GM19463 (cell line): ENCODE data around the gene RAE1.
"Not testable (repeated sequence)": the region's sequence is repeated elsewhere in the genome, so short reads cannot be mapped to it uniquely, and the experiment has no call there.

Experiments used
- ATAC-seq: cut with Tn5 transposase; IDR thresholded peaks from one replicate; pipeline ENCODE4 v1.9.1; 2021; ENCODE audit warnings: mild to moderate bottlenecking, moderate library complexity; ENCODE audit not compliant: unreplicated experiment

The RAE1 gene

GRCh38 chr20:57412347-57413029 lies 61.4 kb downstream of the RAE1 start:
- ATAC-seq, result no peak

DNA sequence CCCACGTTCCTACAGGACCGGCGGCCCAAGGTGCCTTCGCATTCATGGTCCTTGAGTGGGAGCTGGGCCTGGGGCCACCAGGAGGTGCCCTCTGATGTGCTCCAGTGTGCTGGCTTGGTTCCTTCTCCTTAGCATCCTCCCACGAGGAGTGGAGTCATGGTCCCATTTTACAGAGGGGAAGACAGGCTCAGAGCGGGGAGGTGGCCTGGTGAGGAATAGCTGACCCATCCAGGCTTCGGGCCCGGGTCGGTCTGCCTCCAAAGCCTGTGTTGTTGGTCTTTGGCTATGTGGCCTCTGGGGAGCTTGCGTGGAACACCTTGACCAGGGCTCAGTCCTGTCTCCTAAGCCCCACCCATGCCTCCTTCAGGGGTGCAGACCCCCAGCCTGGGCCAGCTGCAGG lies 62.9 kb downstream of the RAE1 start:
- no peak for ATAC-seq

DNA sequence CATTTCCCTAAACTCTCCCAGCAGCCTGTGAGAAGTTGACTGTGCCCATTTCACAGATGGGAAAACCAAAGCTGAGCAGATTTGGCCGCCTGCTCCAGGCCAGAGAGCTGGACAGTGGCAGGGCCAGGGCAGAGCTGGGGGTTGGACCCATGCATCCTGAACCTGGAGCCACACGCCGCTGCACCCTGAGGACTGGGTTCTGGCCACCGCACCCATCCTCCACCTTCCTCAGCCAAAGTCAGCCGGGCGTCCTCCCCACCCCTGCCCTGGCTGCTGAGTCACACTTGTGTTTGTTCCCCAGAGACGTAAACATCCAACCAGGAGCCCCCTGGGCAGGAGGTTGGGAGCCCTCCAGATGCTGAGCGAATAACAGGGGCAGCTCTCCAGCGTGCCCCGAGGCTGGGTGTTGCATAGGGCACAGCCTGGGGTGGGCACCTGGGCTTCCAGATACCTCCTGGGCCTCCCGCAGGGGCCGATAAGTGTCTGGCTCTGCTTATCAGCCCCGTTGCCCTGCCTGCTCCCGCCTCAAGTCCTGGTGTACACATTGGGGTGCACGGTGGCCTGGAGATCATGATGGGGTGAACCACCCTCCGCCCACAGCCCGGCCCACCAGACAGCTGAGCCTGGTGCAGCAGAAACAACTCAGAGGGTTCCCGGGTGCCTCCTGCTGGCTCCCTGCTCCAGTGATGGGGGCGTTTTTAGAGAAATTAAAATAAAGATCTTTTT lies 64.0 kb downstream of the RAE1 start:
- no peak for ATAC-seq

DNA sequence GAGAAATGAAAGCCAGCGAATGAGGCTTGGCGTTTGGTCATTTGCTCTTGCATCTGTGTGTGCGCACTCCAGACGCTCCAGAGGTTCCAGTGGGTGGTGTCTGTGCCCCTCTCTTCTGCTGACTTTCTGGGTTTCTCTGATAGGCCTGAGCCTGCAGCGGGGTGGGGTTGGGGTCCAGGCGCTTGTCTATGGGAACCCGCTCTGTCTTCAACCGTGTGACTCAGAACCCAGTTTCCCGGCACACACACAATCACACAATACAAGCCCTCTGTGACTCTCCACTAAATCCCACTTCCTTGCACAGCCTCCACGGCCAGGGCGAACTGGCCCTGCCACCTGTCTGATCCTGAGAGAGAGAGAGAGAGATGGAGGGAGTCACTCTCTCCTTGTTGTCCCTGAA lies 64.7 kb downstream of the RAE1 start:
- no peak for ATAC-seq

DNA sequence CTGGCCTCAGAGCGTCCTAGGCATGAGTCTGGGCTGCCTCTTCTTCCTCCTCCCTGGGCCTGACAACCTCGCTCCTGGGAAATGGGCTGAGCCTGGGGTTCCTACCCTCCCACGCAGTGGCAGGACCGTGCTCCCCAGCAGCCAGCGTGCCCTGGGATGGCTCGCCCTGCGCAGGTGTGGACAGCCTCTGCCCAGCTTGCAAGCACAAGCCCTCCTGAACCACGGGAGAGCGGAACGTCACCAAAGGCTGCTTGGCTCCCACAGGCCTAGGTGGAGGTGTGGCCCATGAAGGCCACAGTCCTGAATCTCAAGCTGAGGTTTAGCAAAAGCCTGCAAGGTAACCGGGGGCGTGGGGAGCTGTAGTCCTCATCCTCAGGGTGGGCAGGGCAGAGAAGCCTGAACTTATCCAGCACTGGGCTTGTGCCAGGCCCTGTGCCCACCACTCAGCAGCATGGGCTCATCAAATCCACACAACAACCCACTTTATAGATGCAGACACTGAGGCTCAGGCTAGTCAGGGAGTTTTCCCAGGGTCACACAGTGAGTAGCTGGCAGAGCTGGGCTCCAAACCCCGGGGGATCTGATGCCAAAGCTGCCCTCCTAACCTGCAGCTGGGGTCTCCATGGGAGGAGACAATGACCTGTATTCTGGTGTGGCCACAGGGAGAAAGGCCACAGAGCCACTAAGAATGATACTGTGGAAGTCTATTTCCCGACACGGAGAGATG lies 65.4 kb downstream of the RAE1 start:
- ATAC-seq, result no peak

GRCh38 chr20:57417051-57417689 lies 66.1 kb downstream of the RAE1 start:
- ATAC-seq, result no peak

DNA sequence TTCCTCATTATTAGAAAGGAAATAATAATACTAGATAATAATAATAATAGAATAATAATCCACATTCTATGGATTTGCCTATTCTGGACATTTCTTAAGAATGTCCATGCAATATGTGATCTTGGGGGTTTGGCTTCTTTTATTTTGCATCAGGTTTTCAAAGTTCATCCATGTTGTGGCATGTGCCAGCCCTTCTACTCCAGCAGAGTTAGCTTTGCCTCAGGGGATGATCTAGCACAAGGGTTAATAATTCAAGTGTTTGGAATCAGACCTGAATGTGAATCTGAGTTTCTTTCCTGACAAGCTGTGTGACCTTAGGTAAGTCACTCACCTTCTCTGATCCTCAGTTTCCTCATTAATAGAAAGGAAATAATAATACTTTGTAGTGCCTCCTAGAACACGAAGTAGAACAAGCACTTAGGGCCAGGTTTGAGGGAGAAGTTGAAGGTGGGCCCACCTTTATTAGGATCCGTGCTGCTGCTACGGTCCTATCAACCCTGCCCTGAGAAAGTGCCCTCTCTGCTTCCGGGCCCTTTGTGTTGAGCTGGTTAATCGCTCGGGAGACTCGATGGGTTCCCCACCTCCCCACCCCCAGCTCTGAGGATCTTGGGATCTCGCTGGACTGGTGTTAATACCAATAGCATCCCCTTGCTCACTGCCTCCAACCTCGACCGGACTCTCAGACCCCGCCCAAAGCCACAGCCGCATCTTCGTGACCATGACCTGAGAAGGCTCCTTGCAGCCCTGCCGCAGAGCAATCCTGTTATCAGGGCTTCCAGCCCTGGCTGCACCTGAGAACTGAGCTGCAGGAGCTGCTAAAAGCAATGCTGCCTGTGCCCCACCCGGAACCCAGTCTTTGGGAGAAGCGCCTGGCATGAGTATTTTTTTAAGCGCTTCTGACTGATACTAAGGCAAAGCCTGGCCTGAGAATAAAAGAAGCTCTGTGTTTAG lies 67.0 kb downstream of the RAE1 start:
- ATAC-seq, result no peak

GRCh38 chr20:57419479-57419878 lies 68.4 kb downstream of the RAE1 start:
- ATAC-seq, result not testable (repeated sequence)

- ATAC-seq, result no peak
Observed at GRCh38 chr20:57420571-57421252, 69.7 kb downstream of the RAE1 start.

- ATAC-seq, result no peak
Observed at GRCh38 chr20:57421253-57422220, 70.5 kb downstream of the RAE1 start.

- no peak for ATAC-seq
Observed at GRCh38 chr20:57422254-57422653, 71.2 kb downstream of the RAE1 start.

DNA sequence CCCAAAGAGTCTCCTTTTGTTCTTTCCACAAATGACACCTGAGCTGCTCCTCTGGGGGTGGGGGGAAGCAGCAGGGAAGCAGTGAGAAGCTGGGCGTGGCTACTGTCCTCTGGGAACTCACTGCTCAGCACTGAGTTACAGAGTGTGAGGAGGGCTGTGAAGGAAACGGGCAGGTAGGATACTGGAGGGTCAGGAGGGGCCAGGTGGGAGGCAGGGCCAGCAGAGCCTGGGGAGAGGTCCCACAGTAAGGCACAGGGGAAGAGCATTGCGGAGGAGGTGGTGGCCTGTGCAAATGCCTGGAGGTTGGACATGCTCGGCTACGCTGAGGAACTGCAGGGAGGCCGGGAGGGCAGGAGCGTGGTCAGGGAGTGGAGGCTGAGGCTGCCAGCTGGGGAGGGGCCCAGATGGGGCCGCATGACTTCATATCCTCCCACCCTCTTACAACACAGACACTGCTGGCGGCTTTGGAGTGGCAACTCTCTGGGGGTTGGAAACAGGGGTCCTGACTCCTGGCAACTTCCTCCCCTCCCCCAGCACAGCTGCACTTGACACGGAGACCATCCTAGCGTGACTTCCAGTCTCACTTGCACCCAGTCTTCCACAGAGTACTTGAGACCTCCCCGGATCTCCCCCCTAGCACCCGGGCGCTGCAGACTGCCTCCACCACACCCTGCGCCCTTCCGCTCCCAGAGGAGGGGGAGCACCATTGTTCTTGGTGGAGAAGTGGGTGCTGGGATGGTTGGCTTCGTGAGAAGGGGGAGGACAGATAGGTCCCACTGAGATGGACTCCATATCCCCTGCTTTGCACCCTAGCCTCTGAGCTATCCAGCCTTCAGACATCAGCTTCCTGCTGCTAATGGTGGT lies 74.3 kb downstream of the RAE1 start:
- ATAC-seq, result no peak

DNA sequence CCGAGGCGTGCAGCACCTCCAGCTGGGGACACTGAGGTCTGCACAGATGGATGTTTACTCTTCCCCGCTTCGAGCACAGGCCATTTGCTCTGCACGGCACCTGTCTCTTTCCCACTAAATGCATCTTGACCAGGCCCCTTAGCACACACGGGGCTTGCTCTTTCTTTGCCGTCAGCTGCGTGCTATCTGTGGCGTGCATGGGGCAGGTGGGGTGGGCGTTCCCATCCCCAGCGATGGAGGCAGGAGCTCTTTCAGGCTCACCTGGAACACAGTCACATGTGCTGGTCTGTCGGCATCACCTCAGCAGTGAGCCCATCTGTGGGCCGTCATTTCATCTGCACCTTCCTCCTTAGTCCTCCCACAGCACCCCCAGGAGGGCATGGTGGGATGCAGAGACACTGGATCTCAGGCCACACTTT lies 75.2 kb downstream of the RAE1 start:
- ATAC-seq, result no peak

GRCh38 chr20:57426831-57427230 lies 75.8 kb downstream of the RAE1 start:
- ATAC-seq, result no peak

DNA sequence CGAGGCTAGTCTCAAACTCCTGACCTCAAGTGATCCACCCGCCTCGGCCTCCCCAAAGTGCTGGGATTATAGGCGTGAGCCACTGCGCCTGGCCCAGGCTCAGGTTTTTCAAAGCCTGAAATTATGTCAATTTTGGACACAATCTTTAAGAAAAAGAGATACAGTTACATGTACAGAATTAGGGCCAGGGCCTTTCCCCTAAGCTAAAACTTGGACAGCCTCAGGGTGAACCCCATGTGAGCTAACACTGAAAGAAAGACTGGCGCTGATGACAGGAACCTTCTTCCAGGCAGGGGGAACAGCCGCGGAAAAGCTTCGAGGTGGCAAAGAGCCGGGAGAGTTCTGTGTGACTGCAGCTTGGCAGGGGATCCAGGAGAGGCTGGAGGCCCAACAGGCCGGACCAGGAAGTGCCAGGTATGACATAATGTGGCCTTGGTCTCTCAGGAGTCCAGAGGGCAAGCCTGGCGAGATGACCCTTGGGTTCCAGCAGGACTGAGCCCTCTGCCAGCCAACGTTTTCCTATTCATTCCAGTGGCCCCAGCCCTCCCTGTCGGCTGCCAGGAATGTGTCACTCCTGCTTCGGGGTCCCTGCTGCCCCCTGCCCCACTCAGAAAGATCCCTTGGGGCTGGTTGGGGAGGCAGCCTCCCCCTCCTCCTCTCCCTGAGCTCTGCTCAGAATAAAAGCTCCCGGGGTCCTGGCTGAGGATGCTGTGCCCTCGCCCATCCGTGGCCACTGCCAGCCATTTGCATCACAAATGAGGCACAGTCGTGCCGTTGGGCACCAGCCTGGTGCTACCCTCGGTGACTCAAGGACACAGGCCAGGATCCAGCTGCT lies 77.5 kb downstream of the RAE1 start:
- ATAC-seq, result no peak
